DND-41 (cell line): ENCODE results near the gene FMN2.

Experiments used
- CTCF ChIP-seq: IDR thresholded peaks from 2 replicates; pipeline ENCODE4 v1.5.1; 2012; ENCODE audit warnings: borderline replicate concordance, low read length, moderate library complexity, mild to moderate bottlenecking; ENCODE audit not compliant: poor library complexity, severe bottlenecking; ENCODE audit errors: extremely low read depth
- EZH2 ChIP-seq: IDR thresholded peaks from 3 replicates; pipeline ENCODE4 v1.6.1; 2012; ENCODE audit warnings: borderline replicate concordance, low read depth, mild to moderate bottlenecking, moderate library complexity, low read length, inconsistent platforms; ENCODE audit not compliant: severe bottlenecking

GRCh38 chr1:240098534-240098933 is 6.9 kb downstream of the FMN2 start:
- TF ChIP-seq EZH2 (no peak), CTCF (no peak)
